NB4 (cell line): ENCODE results near the gene SLC13A1.

Experiments used
- POLR2A ChIP-seq: IDR thresholded peaks from 2 replicates; pipeline ENCODE4 v1.6.1; 2011; ENCODE audit warnings: mild to moderate bottlenecking; ENCODE audit not compliant: insufficient read length; ENCODE audit errors: extremely low read depth
- TF ChIP-seq, protein P1 (sequence below): IDR thresholded peaks from one replicate; pipeline ENCODE4 v1.5.1; 2012; ENCODE audit warnings: low read depth, low read length

DNA sequence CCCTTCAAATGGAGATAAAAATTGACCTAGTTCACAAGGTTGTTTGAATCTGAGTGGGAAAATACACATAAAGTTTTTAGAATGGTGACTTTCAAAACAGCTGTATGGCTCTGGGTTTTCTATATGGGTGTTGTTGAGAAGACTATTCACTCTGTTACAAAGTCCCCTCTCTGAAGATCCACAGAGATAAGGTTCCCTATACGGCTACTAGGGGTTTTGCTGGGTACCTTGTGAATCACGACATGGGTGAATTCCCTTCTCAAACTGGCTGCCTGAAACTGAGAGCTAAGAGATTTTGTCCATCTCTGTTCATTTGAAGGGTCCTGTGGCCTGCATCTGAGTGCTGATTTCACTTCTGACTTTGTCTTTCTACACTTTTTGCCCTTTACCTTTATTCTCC lies 11.8 kb upstream of the SLC13A1 start:
- TF ChIP-seq, protein P1, sequence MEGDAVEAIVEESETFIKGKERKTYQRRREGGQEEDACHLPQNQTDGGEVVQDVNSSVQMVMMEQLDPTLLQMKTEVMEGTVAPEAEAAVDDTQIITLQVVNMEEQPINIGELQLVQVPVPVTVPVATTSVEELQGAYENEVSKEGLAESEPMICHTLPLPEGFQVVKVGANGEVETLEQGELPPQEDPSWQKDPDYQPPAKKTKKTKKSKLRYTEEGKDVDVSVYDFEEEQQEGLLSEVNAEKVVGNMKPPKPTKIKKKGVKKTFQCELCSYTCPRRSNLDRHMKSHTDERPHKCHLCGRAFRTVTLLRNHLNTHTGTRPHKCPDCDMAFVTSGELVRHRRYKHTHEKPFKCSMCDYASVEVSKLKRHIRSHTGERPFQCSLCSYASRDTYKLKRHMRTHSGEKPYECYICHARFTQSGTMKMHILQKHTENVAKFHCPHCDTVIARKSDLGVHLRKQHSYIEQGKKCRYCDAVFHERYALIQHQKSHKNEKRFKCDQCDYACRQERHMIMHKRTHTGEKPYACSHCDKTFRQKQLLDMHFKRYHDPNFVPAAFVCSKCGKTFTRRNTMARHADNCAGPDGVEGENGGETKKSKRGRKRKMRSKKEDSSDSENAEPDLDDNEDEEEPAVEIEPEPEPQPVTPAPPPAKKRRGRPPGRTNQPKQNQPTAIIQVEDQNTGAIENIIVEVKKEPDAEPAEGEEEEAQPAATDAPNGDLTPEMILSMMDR = no peak
- no peak for TF ChIP-seq POLR2A
